ENCODE data around the gene PDE4B.

Gene PDE4B

GRCh38 chr1:65949230-65949626 lies 156.5 kb downstream of the PDE4B start:
- no peaks in the 10 kb centered on the region for H3K79me2 ChIP-seq (ENCODE audit: insufficient read depth, low read length)
- no peak overlapping the region for H2AFZ ChIP-seq (ENCODE audit: low read length)
- no peaks in the 10 kb centered on the region for H3K36me3 ChIP-seq (ENCODE audit: insufficient read depth, low read length)
- H3K4me1 ChIP-seq (ENCODE audit: insufficient read depth, low read length, severe bottlenecking): no peaks in the 10 kb centered on the region
- no peaks in the 10 kb centered on the region for H3K9me2 ChIP-seq (ENCODE audit: low read depth, low read length)
- H4K20me1 ChIP-seq (ENCODE audit: insufficient read depth, low read length): no peaks in the 10 kb centered on the region
- no peaks in the 10 kb centered on the region for H3F3A ChIP-seq (ENCODE audit: insufficient read depth, low read length)
- H3K9ac ChIP-seq (ENCODE audit: low read length): no peak overlapping the region
- no peak overlapping the region for H3K4me2 ChIP-seq (ENCODE audit: low read length)
- no peaks in the 10 kb centered on the region for H3K27me3 ChIP-seq (ENCODE audit: insufficient read depth, low read length)
- no peak overlapping the region for H3K4me3 ChIP-seq (ENCODE audit: low read depth, low read length, poor library complexity, severe bottlenecking)
- no peak for TF ChIP-seq EZH2 (IDR thresholded peaks at IDR 0.05; ENCODE audit: borderline replicate concordance, low read length)
- TF ChIP-seq, protein P1, sequence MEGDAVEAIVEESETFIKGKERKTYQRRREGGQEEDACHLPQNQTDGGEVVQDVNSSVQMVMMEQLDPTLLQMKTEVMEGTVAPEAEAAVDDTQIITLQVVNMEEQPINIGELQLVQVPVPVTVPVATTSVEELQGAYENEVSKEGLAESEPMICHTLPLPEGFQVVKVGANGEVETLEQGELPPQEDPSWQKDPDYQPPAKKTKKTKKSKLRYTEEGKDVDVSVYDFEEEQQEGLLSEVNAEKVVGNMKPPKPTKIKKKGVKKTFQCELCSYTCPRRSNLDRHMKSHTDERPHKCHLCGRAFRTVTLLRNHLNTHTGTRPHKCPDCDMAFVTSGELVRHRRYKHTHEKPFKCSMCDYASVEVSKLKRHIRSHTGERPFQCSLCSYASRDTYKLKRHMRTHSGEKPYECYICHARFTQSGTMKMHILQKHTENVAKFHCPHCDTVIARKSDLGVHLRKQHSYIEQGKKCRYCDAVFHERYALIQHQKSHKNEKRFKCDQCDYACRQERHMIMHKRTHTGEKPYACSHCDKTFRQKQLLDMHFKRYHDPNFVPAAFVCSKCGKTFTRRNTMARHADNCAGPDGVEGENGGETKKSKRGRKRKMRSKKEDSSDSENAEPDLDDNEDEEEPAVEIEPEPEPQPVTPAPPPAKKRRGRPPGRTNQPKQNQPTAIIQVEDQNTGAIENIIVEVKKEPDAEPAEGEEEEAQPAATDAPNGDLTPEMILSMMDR (IDR thresholded peaks at IDR 0.05; ENCODE audit: low read length): no peak
- no peak overlapping the region for H3K27ac ChIP-seq (ENCODE audit: low read depth, low read length, poor library complexity, severe bottlenecking)
- no peaks in the 10 kb centered on the region for H3K9me3 ChIP-seq (ENCODE audit: low read length)

DNA sequence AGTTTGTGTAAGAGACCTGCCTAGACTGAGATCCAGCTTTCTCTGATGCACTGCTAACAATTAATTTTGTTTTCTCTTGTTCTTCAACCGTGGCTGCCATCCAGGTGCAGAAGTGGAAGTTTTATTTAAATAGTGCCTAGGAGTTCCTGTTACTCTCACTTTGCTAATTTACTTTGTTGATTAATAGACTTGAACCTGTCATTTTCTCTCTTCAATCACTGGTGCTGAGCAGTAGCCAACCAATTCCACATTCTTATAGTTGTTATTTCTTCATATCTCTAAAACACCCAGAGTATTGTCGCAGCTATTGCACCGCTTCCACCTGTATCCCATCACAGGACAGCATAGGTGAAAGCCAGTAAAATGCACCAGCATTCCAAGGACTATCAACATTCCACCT lies 157.2 kb downstream of the PDE4B start:
- Histone ChIP-seq H3K4me1 (ENCODE audit: insufficient read depth, low read length, severe bottlenecking) (no peaks in the 10 kb centered on the region), H3K79me2 (ENCODE audit: insufficient read depth, low read length) (no peaks in the 10 kb centered on the region), H3K9ac (ENCODE audit: low read length) (no peak overlapping the region), H4K20me1 (ENCODE audit: insufficient read depth, low read length) (no peaks in the 10 kb centered on the region), H2AFZ (ENCODE audit: low read length) (no peak overlapping the region), H3K36me3 (ENCODE audit: insufficient read depth, low read length) (no peaks in the 10 kb centered on the region), H3F3A (ENCODE audit: insufficient read depth, low read length) (no peaks in the 10 kb centered on the region), H3K4me3 (ENCODE audit: low read depth, low read length, poor library complexity, severe bottlenecking) (no peak overlapping the region), H3K9me3 (ENCODE audit: low read length) (no peaks in the 10 kb centered on the region), H3K9me2 (ENCODE audit: low read depth, low read length) (no peaks in the 10 kb centered on the region), H3K4me2 (ENCODE audit: low read length) (no peak overlapping the region), H3K27ac (ENCODE audit: low read depth, low read length, poor library complexity, severe bottlenecking) (no peak overlapping the region), H3K27me3 (ENCODE audit: insufficient read depth, low read length) (no peaks in the 10 kb centered on the region)
- TF ChIP-seq, protein P1 (IDR thresholded peaks at IDR 0.05; ENCODE audit: low read length): no peak
- TF ChIP-seq EZH2 (IDR thresholded peaks at IDR 0.05; ENCODE audit: borderline replicate concordance, low read length): no peak

GRCh38 chr1:65952696-65953095 lies 160.0 kb downstream of the PDE4B start:
- Histone ChIP-seq H3F3A (ENCODE audit: insufficient read depth, low read length) (no peaks in the 10 kb centered on the region), H3K9me3 (ENCODE audit: low read length) (no peaks in the 10 kb centered on the region), H3K9ac (ENCODE audit: low read length) (no peak overlapping the region), H3K9me2 (ENCODE audit: low read depth, low read length) (no peaks in the 10 kb centered on the region), H3K4me3 (ENCODE audit: low read depth, low read length, poor library complexity, severe bottlenecking) (no peak overlapping the region), H3K4me2 (ENCODE audit: low read length) (no peak overlapping the region), H2AFZ (ENCODE audit: low read length) (no peak overlapping the region), H3K79me2 (ENCODE audit: insufficient read depth, low read length) (no peaks in the 10 kb centered on the region), H4K20me1 (ENCODE audit: insufficient read depth, low read length) (no peaks in the 10 kb centered on the region), H3K36me3 (ENCODE audit: insufficient read depth, low read length) (no peaks in the 10 kb centered on the region), H3K27me3 (ENCODE audit: insufficient read depth, low read length) (no peaks in the 10 kb centered on the region), H3K4me1 (ENCODE audit: insufficient read depth, low read length, severe bottlenecking) (no peaks in the 10 kb centered on the region), H3K27ac (ENCODE audit: low read depth, low read length, poor library complexity, severe bottlenecking) (no peak overlapping the region)
- TF ChIP-seq, protein P1 (IDR thresholded peaks at IDR 0.05; ENCODE audit: low read length): no peak
- TF ChIP-seq EZH2 (IDR thresholded peaks at IDR 0.05; ENCODE audit: borderline replicate concordance, low read length): no peak
